PC-9 (cell line): ENCODE results near the gene ABAT. TPM values are rescaled to one million over a fixed set of nuclear protein-coding genes. Genes with fewer than 3 reads are reported as not detected.

Source experiments
- BruUV-seq: library from RNA; stranded (reverse); fragments of 400-500 nt; replicated peaks from 2 replicates; lab custom pipeline; 2021; lab: Mats Ljungman, UMichigan
- CTCF ChIA-PET: fragments of 300-600 bp; sonication (Branson Sonifier 250); formaldehyde crosslinking; loops from one replicate; lab custom pipeline; 2022; ENCODE audit warnings: antibody characterized with exemption; lab: Charles Lee
- POLR2A ChIA-PET: fragments of 300-600 bp; sonication (Branson Sonifier 250); formaldehyde crosslinking; loops from one replicate; lab custom pipeline; 2022; ENCODE audit warnings: antibody characterized with exemption; ENCODE audit not compliant: unreplicated experiment; lab: Charles Lee
- DNase-seq, 2 experiments: peaks; one replicate each; pipeline versions ENCODE4 v3.0.0 to v3.0.0-alpha.2; 2015 to 2022; ENCODE audit warnings: mixed read lengths in 1 of 2
- H2AFZ ChIP-seq: fragments of 200-600 bp; sonication (generic); 2 replicates; pipeline ENCODE4 v1.8.1; 2017; ENCODE audit warnings: antibody characterized with exemption
- H3F3A ChIP-seq: fragments of 200-600 bp; sonication (generic); 2 replicates; pipeline ENCODE4 v1.8.1; 2017; ENCODE audit warnings: antibody characterized with exemption, mild to moderate bottlenecking, low read depth; ENCODE audit not compliant: insufficient read depth
- H3K27ac ChIP-seq: fragments of 200-600 bp; sonication (generic); 2 replicates; pipeline ENCODE4 v1.6.1; 2016; ENCODE audit warnings: mixed run types
- H3K27me3 ChIP-seq: fragments of 200-600 bp; sonication (generic); 2 replicates; pipeline ENCODE4 v1.6.1; 2016; ENCODE audit warnings: low read depth, mixed run types; ENCODE audit not compliant: insufficient read depth
- H3K36me3 ChIP-seq: fragments of 200-600 bp; sonication (generic); 2 replicates; pipeline ENCODE4 v1.6.1; 2016; ENCODE audit warnings: low read depth, mixed run types
- H3K4me1 ChIP-seq: fragments of 200-600 bp; sonication (generic); replicated peaks from 2 replicates; pipeline ENCODE4 v1.6.1; 2016; ENCODE audit warnings: mixed run types; ENCODE audit not compliant: insufficient read depth
- H3K4me2 ChIP-seq: fragments of 200-600 bp; sonication (generic); 2 replicates; pipeline ENCODE4 v1.6.1; 2017; ENCODE audit warnings: mixed run types
- H3K4me3 ChIP-seq: fragments of 200-600 bp; sonication (generic); 2 replicates; pipeline ENCODE4 v1.6.1; 2016; ENCODE audit warnings: mixed run types
- H3K79me2 ChIP-seq: fragments of 200-600 bp; sonication (generic); 2 replicates; pipeline ENCODE4 v1.6.1; 2017; ENCODE audit warnings: low read depth, mixed run types
- H3K9me2 ChIP-seq: fragments of 200-600 bp; sonication (generic); 2 replicates; pipeline ENCODE4 v1.8.1; 2017; ENCODE audit warnings: mild to moderate bottlenecking; ENCODE audit not compliant: insufficient read depth
- H3K9me3 ChIP-seq: fragments of 200-600 bp; sonication (generic); 2 replicates; pipeline ENCODE4 v1.8.1; 2016; ENCODE audit warnings: low read depth; ENCODE audit not compliant: insufficient read depth
- H4K20me1 ChIP-seq: fragments of 200-600 bp; sonication (generic); 2 replicates; pipeline ENCODE4 v1.8.1; 2017; ENCODE audit not compliant: insufficient read depth
- CTCF ChIP-seq: fragments of 200-600 bp; sonication (generic); conservative IDR thresholded peaks from 2 replicates; pipeline ENCODE4 v1.6.1; 2017; ENCODE audit warnings: mixed run types, antibody characterized with exemption, mild to moderate bottlenecking, moderate library complexity
- EZH2 ChIP-seq: fragments of 200-600 bp; sonication (generic); IDR thresholded peaks from 2 replicates; pipeline ENCODE4 v1.8.0; 2017; ENCODE audit warnings: antibody characterized with exemption, low read depth
- intact Hi-C: fragments of 100-400 bp; cut with micrococcal nuclease; formaldehyde crosslinking; loops from one replicate; pipeline ENCODE4 v1.10.0; 2022; ENCODE audit not compliant: unreplicated experiment
- total RNA-seq: library from RNA; stranded (reverse); gene quantifications from 2 replicates; pipeline ENCODE4 v1.2.3, GENCODE V29; 2021

Gene ABAT
- total RNA-seq, 1 experiment from 2014 or later, result 12.9 TPM

- H3K4me3 ChIP-seq, result no peak overlapping the region
- no peaks in the 10 kb centered on the region for H3K9me3 ChIP-seq
- intact Hi-C loops, result no loop called here
- POLR2A ChIA-PET, result no interaction called here
- CTCF ChIA-PET, result no interaction called here
- H3K4me1 ChIP-seq, result no peaks in the 10 kb centered on the region
- H3K4me2 ChIP-seq, result no peak overlapping the region
- H3K27ac ChIP-seq, result no peak overlapping the region
- TF ChIP-seq EZH2 (no peak), CTCF (no peak)
- no peaks in the 10 kb centered on the region for H3K27me3 ChIP-seq
- DNase-seq, result no peak
- no peaks in the 10 kb centered on the region for H3K9me2 ChIP-seq
- H2AFZ ChIP-seq, result no peak overlapping the region
- H3K36me3 ChIP-seq, result no peaks in the 10 kb centered on the region
- H4K20me1 ChIP-seq, result no peaks in the 10 kb centered on the region
- no TSS peak for BruUV-seq
- no peaks in the 10 kb centered on the region for H3K79me2 ChIP-seq
- H3F3A ChIP-seq, result no peaks in the 10 kb centered on the region
These were observed 93.9 kb downstream of the ABAT start for GRCh38 chr16:8768283-8768682.

GRCh38 chr16:8768692-8769091 lies 94.3 kb downstream of the ABAT start:
- Histone ChIP-seq H3K4me3 (no peak overlapping the region), H2AFZ (no peak overlapping the region), H3K9me3 (no peaks in the 10 kb centered on the region), H3K27me3 (no peaks in the 10 kb centered on the region), H3K4me2 (no peak overlapping the region), H3K9me2 (no peaks in the 10 kb centered on the region), H3F3A (no peaks in the 10 kb centered on the region), H4K20me1 (no peaks in the 10 kb centered on the region), H3K79me2 (no peaks in the 10 kb centered on the region), H3K27ac (no peak overlapping the region), H3K36me3 (no peaks in the 10 kb centered on the region), H3K4me1 (no peaks in the 10 kb centered on the region)
- TF ChIP-seq CTCF, result no peak
- no peak for TF ChIP-seq EZH2
- intact Hi-C loops, result no loop called here
- BruUV-seq, result no TSS peak
- CTCF ChIA-PET, result interaction anchor here (0.7 kb wide), 1 partner anchor 202 kb away, joined by 5 read pairs; no protein-coding TSS in a partner anchor
- POLR2A ChIA-PET, result no interaction called here
- no peak for DNase-seq

GRCh38 chr16:8773537-8773936 lies 99.1 kb downstream of the ABAT start:
- H3K27ac ChIP-seq, result no peak overlapping the region
- intact Hi-C loops, result no loop called here
- peaks cover 9% of the 10 kb centered on the region for H3K4me1 ChIP-seq
- H2AFZ ChIP-seq, result no peak overlapping the region
- no TSS peak for BruUV-seq
- no peaks in the 10 kb centered on the region for H3K79me2 ChIP-seq
- CTCF ChIA-PET, result no interaction called here
- H3K4me3 ChIP-seq, result no peak overlapping the region
- no peaks in the 10 kb centered on the region for H4K20me1 ChIP-seq
- H3K4me2 ChIP-seq, result no peak overlapping the region
- POLR2A ChIA-PET, result no interaction called here
- TF ChIP-seq EZH2 (no peak), CTCF (no peak)
- H3F3A ChIP-seq, result peaks cover 9% of the 10 kb centered on the region
- no peaks in the 10 kb centered on the region for H3K9me2 ChIP-seq
- no peaks in the 10 kb centered on the region for H3K9me3 ChIP-seq
- no peak for DNase-seq
- H3K36me3 ChIP-seq, result no peaks in the 10 kb centered on the region
- no peaks in the 10 kb centered on the region for H3K27me3 ChIP-seq
